ENCODE results near the gene PPRC1.
"Not testable (repeated sequence)": the region's sequence is repeated elsewhere in the genome, so short reads cannot be mapped to it uniquely, and the experiment has no call there.

The PPRC1 gene

GRCh38 chr10:102150970-102151773, 18.3 kb downstream of the PPRC1 start:
- DNase-seq, result peak; percentile 55

- peak; percentile 95 for DNase-seq
These were observed 19.1 kb downstream of the PPRC1 start, which contains the start of gene NOLC1 for GRCh38 chr10:102151774-102152544. Gene NOLC1 (plus strand): TSS chr10:102152389. CDS start chr10:102152411, 22 bp downstream.

GRCh38 chr10:102152545-102152890, 19.7 kb downstream of the PPRC1 start:
- DNase-seq, result no peak

GRCh38 chr10:102153093-102153620, 20.3 kb downstream of the PPRC1 start:
- no peak for DNase-seq

- DNase-seq, result no peak
These were observed 21.8 kb downstream of the PPRC1 start for GRCh38 chr10:102154466-102155116.

- DNase-seq, result no peak
These were observed 24.4 kb downstream of the PPRC1 start for GRCh38 chr10:102157224-102157623.

- DNase-seq, result no peak
These were observed 26.3 kb downstream of the PPRC1 start for GRCh38 chr10:102159051-102159597.

GRCh38 chr10:102159831-102160230, 27.0 kb downstream of the PPRC1 start:
- DNase-seq, result no peak

- no peak for DNase-seq
These were observed 30.6 kb downstream of the PPRC1 start for GRCh38 chr10:102163342-102163989.

GRCh38 chr10:102167861-102168260, 35.0 kb downstream of the PPRC1 start:
- no peak for DNase-seq

- DNase-seq, result no peak
These were observed 37.8 kb downstream of the PPRC1 start for GRCh38 chr10:102170602-102171001.

GRCh38 chr10:102172288-102172687, 39.4 kb downstream of the PPRC1 start:
- DNase-seq, result no peak

GRCh38 chr10:102175415-102175814, 42.6 kb downstream of the PPRC1 start:
- DNase-seq, result no peak

- no peak for DNase-seq
These were observed 51.8 kb downstream of the PPRC1 start for GRCh38 chr10:102184606-102185005.

- DNase-seq, result no peak
These were observed 52.4 kb downstream of the PPRC1 start for GRCh38 chr10:102185272-102185671.

GRCh38 chr10:102185811-102186527, 53.1 kb downstream of the PPRC1 start:
- DNase-seq, result no peak

GRCh38 chr10:102188298-102188940, 55.6 kb downstream of the PPRC1 start:
- DNase-seq, result no peak

GRCh38 chr10:102188941-102189898, 56.4 kb downstream of the PPRC1 start:
- not testable (repeated sequence) for DNase-seq

- DNase-seq, result no peak
These were observed 59.1 kb downstream of the PPRC1 start for GRCh38 chr10:102191956-102192355.

- no peak for DNase-seq
These were observed 62.5 kb downstream of the PPRC1 start for GRCh38 chr10:102195296-102195870.

Data from kidney glomerular epithelial cell (primary cell).